TTC549 (cell line): ENCODE results near the gene FBXL3.
A peak's percentile ranks its signal among the peaks of the same experiment; 100 is the strongest.
"Not testable (repeated sequence)": the region's sequence is repeated elsewhere in the genome, so short reads cannot be mapped to it uniquely, and the experiment has no call there.

Experiments
- FAIRE-seq: peaks from 2 replicates; lab custom pipeline; 2012; peaks lifted over from hg19 to GRCh38; lab: Jason Lieb, UNC

FBXL3 gene

DNA sequence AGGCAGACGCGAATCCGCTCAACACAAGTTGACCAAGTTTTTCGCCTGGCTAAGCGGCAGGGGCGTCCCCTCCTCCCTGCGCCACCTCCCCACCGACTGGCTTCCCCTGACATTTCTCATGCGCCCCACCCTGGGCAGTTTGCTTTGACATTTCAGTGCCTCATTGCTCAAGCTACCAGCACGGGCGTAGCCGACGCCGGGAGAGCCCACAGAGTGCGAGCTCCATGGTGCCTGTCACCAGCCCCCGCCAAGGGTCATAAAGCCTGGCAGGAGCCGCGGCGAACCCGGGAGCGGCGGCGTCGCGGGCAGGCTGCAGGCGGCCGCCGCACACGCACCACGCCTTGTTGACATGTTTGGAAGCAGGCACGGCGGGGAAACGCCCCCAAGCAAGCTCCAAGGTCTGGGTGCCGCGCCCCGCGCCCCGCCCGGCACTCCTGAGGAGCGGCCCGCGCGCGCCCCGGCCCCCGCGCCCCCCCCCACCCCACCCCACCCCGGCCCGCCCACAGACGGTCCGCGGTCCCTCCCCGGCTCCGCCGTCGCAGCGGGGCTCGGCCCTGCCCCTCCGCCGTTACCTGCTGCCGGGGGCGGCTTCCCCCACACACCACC lies 601 bp downstream of the FBXL3 start:
- FAIRE-seq, result no peak

GRCh38 chr13:77022341-77022740 lies 4.6 kb downstream of the FBXL3 start:
- no peak for FAIRE-seq

- FAIRE-seq, result no peak
Observed at GRCh38 chr13:77019756-77020155, 7.2 kb downstream of the FBXL3 start.

GRCh38 chr13:77016888-77017623 lies 9.9 kb downstream of the FBXL3 start:
- FAIRE-seq, result no peak

DNA sequence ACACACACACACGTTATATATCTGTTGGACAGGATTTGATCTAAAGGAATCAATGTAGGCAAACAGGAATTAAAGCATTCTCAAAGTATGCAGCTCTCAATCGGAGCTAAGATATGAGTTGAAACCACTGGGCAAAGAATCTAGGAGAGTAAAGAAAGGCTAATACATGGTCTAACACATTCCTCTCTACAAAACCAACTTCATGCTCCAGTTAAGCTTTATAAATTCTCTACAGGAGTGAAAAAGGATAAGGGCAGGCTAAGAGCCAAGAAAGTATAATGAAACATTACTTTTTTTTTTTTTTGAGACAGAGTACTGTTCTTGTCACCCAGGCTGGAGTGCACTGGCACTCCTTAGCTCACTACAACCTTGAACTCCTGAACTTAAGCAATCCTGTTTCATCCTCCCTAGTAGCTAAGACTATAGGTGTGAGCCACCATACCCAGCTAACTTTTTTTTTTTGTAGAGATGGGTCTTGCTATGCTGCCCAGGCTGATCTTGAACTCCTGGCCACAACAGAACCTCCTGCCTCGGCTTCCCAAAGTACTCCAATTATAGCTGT lies 10.6 kb downstream of the FBXL3 start:
- no peak for FAIRE-seq

DNA sequence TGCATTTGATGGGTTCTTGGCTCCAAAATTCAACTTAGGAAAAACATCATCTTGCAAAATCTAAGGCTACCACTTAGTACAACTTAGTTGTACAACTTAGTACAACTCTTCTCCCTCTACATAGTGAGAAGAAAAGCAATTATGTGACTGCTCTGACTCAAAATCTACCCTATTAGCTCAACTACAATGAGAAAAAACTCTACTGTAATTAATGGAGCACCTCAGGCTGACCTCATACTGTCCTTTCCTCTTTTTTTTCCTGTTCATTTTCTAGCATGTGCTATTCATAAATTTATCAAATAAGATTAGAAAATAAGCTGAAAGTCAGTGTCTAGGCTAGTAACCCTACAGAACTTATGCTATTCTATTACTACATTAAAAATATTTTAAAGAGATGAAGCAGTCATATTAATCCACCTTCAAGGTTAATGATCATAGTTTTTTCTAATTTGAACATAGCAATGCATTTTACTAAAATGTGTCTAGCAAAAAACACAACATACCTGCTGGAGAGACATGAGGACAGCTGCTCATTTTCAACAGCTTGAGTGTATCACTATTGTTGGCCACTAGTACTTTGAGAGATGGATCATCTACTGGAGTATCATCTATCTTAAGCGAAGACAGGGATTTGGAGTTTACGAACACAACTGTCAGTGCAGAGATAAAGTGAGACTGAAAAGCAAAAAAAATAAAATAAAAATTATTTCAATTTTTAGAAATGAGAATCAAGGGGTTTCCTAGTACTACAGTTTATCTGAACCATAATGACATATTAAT lies 11.9 kb downstream of the FBXL3 start:
- no peak for FAIRE-seq

- no peak for FAIRE-seq
Observed at GRCh38 chr13:77013853-77014542, 13.0 kb downstream of the FBXL3 start.

DNA sequence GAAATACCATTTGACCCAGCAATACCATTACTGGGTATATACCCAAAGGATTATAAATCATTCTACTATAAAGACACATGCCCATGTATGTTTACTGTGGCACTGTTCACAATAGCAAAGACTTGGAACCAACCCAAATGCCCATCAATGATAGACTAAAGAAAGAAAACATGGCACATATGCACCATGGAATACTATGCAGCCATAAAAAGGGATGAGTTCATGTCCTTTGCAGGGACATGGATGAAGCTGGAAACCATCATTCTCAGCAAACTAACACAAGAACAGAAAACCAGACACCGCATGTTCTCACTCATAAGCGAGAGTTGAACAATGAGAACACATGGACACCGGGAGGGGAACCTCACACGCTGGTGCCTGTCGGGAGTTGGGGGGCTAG lies 17.2 kb downstream of the FBXL3 start:
- FAIRE-seq, result not testable (repeated sequence)

GRCh38 chr13:77009011-77009410 lies 17.9 kb downstream of the FBXL3 start:
- no peak for FAIRE-seq

- not testable (repeated sequence) for FAIRE-seq
Observed at GRCh38 chr13:77008337-77008736, 18.6 kb downstream of the FBXL3 start.

- peak; percentile 86 for FAIRE-seq
Observed at GRCh38 chr13:77002590-77003190, 24.3 kb downstream of the FBXL3 start.

DNA sequence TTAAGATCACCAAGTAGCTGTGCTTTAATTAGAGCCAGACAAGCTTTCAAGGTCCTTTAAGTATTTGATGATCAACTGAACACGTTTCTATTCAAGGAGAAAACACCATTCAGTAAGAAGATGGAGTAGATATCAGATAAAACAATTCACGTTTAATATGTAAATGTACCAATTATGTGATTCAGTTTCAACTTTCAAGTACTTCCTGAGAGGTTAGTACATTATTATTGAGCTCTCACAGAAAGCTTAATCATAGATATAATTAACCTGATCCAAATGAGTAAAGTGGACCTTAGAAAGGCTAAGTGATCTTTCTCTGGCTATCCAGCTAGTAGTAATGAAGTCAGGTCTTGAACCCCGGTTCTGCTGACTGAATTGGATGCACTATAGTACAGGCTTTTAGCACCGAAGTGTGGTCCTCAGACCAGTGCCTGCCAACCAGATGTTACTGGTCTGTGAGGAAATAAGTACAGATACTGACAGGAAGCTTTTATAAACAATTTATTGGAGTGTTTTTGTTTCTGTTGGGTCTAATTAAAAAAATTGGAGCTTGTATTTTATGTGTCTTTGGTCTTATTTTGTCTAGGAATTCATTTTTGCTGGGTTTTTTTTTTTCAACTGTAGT lies 24.9 kb downstream of the FBXL3 start:
- FAIRE-seq, result no peak

GRCh38 chr13:77001540-77001939 lies 25.4 kb downstream of the FBXL3 start:
- FAIRE-seq, result no peak

DNA sequence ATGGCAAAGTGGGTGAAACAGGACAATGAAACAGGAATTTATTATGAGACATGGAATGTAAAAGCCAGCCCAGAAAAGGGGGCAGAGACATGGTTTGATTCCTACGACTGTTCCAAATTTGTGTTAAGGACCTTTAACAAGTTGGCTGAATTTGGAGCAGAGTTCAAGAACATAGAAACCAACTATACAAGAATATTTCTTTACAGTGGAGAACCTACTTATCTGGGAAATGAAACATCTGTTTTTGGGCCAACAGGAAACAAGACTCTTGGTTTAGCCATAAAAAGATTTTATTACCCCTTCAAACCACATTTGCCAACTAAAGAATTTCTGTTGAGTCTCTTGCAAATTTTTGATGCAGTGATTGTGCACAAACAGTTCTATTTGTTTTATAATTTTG lies 26.5 kb downstream of the FBXL3 start:
- FAIRE-seq, result no peak

- no peak for FAIRE-seq
Observed at GRCh38 chr13:76994281-76994680, 32.7 kb downstream of the FBXL3 start.

DNA sequence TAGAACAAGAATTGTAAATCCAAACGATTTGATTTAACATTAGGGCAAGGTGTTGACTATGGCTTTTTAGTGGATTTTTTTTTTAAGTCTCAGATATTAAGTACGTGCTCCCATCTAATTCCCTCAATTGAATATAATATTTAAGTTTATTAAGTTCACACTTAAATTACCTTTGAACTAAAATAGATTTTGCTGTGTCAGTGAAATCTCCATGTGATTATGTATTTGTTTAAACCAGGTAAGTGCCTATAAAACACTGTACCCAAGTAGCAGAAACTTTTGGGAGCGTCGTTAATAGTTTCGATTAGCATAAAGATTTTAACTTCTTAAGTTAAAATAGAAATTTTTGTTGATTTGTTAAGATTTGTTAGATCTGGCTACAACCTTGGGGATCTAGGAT lies 33.5 kb downstream of the FBXL3 start:
- no peak for FAIRE-seq

DNA sequence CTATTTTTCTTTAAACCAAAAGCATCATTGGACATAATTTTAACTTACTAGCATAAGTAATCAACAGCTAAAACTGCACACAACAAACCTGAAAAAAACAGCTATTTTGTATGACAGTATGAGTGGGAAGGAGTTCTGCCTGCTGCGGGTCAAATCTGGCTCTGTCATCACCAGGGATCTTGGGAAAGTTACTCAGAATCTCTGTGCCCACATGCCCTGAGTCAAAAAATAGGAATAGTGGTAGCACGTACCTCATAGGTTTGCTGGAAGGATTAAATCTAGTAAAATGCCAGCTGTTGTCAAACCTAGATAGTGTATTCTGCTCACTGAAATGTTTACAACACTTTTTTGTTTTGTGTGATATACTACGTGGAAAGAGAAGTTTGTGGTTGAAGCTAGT lies 33.9 kb downstream of the FBXL3 start:
- FAIRE-seq, result no peak

- no peak for FAIRE-seq
Observed at GRCh38 chr13:76992548-76993001, 34.4 kb downstream of the FBXL3 start.

DNA sequence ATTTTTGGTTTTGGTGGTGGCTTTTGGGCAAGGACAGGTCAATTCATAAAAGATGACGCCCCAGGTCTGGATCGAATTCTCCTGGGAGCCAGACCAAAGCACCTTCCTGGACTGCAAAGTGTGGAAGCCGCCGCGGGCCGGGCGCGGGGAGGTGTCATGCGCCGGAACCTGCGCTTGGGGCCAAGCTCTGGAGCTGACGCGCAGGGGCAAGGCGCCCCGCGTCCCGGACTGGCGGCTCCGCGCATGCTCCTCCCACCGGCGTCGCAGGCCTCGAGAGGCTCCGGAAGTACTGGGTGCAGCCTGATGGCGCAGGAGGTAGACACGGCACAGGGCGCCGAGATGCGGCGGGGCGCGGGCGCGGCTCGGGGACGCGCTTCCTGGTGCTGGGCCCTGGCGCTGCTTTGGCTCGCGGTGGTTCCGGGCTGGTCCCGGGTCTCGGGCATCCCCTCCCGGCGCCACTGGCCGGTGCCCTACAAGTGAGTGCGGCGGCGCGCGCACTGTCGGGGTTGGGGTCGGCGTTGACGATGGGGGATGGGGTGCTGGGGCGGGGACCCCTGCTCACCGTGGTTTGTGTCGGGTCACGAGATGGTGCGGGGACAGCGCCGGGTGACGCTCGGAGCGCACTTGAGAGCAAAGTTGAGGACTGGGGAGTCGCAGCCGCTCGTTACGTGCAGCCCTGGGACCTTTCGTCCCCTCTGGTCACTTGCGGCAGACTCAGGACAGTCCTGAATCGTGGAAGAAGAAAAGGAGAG lies 35.0 kb downstream of the FBXL3 start, which contains the start of gene CLN5:
Gene CLN5, plus strand, starts transcription at position 286 of the 752 bp plus-strand sequence. Its CDS starts 18 bp downstream, at position 304.
- no peak for FAIRE-seq

- FAIRE-seq, result no peak
Observed at GRCh38 chr13:76991432-76991795, 35.5 kb downstream of the FBXL3 start.

- no peak for FAIRE-seq
Observed at GRCh38 chr13:76983676-76984075, 43.3 kb downstream of the FBXL3 start.
